ENCODE data around the gene ADCY9. TPM values are rescaled to one million over a fixed set of nuclear protein-coding genes. Genes with fewer than 3 reads are reported as not detected.

ADCY9 gene
- total RNA-seq, 4 donors from 2014 or later, result 13.1 to 25.1 (median 18.5) TPM

DNA sequence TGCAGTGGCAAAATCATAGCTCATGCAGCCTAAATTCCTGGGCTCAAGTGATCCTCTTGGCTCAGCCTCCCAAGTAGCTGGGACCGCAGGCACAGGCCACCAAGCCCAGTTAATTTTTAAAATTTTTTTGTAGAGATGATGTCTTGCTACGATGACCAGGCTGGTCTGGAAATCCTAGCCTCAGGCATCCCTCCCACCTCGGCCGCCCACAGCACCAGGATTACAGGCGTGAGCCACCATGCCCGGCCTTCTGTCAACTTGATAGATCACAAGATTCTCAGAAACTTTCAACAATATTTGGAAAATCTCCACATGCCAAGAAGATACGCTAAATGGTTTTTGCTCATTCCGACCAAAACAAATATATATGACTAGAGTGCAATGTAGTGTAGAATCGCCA is 111.0 kb downstream of the ADCY9 start:
- no peak overlapping the region for H3K4me3 ChIP-seq (ENCODE audit: low read depth, poor library complexity, severe bottlenecking)
- intact Hi-C loops (cut with DNase I; ENCODE audit: low total_unique reads), result no loop called here
- TF ChIP-seq POLR2A (IDR thresholded peaks at IDR 0.05), result no peak
- TF ChIP-seq, protein P1, sequence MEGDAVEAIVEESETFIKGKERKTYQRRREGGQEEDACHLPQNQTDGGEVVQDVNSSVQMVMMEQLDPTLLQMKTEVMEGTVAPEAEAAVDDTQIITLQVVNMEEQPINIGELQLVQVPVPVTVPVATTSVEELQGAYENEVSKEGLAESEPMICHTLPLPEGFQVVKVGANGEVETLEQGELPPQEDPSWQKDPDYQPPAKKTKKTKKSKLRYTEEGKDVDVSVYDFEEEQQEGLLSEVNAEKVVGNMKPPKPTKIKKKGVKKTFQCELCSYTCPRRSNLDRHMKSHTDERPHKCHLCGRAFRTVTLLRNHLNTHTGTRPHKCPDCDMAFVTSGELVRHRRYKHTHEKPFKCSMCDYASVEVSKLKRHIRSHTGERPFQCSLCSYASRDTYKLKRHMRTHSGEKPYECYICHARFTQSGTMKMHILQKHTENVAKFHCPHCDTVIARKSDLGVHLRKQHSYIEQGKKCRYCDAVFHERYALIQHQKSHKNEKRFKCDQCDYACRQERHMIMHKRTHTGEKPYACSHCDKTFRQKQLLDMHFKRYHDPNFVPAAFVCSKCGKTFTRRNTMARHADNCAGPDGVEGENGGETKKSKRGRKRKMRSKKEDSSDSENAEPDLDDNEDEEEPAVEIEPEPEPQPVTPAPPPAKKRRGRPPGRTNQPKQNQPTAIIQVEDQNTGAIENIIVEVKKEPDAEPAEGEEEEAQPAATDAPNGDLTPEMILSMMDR (IDR thresholded peaks at IDR 0.05), result no peak
- DNase-seq (ENCODE audit: low spot score in 2 of 2), result no peak
- WGBS, 2 donors, result 90 to 94% methylated on average over 9 of the region's 9 CpGs

DNA sequence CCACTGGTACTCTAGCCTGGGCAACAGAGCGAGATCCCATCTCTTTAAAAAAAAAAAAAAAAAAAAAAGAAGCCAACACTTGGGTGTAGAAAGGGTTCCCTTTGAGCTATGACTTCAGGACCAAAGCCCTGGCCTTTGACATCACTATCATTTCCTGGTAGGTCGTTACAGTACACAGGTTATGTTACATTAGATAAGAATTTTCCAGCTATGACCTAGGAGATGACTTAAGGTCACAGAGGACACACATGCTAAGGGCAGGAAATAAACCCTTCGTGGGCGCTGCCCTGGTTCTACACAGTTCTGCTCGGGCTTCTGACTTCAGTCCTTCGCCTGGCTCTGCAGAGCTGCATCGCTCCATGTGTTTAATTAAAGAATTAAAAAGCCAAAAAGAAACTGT is 112.0 kb downstream of the ADCY9 start:
- intact Hi-C loops (cut with DNase I; ENCODE audit: low total_unique reads), result no loop called here
- 87 to 92% methylated on average over 7 of the region's 7 CpGs for WGBS, 2 donors

DNA sequence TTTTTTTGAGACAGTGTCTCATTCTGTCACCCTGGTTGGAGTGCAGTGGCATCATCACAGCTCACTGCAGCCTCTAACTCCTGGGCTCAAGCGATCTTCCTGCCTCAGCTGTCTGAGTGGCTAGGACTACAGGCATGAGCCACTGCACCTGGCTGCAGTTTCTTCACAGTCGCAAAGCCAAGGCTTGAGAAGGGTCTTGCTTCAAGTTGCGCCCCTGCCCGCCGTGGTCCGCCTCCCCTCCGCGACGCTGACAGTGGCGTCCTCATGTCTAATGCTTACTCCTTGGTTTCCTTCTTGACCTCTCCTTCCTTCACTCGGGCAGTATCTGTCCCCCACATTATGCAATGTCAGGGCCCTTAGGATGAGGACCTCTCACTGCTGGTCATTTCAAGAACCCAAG is 112.7 kb downstream of the ADCY9 start:
- TF ChIP-seq, protein P1 (IDR thresholded peaks at IDR 0.05), result no peak
- TF ChIP-seq POLR2A (IDR thresholded peaks at IDR 0.05), result no peak
- 93 to 95% methylated on average over 11 of the region's 11 CpGs for WGBS, 2 donors
- intact Hi-C loops (cut with DNase I; ENCODE audit: low total_unique reads), result no loop called here
- no peak overlapping the region for H3K4me3 ChIP-seq (ENCODE audit: low read depth, poor library complexity, severe bottlenecking)
- DNase-seq (ENCODE audit: low spot score in 2 of 2), result no peak

More for the DNA sequence above, 112.0 kb downstream of the ADCY9 start:
- no peak overlapping the region for H3K4me3 ChIP-seq (ENCODE audit: low read depth, poor library complexity, severe bottlenecking)
- TF ChIP-seq, protein P1 (IDR thresholded peaks at IDR 0.05), result no peak
- TF ChIP-seq POLR2A (IDR thresholded peaks at IDR 0.05), result no peak
- no peak for DNase-seq (ENCODE audit: low spot score in 2 of 2)

DNA sequence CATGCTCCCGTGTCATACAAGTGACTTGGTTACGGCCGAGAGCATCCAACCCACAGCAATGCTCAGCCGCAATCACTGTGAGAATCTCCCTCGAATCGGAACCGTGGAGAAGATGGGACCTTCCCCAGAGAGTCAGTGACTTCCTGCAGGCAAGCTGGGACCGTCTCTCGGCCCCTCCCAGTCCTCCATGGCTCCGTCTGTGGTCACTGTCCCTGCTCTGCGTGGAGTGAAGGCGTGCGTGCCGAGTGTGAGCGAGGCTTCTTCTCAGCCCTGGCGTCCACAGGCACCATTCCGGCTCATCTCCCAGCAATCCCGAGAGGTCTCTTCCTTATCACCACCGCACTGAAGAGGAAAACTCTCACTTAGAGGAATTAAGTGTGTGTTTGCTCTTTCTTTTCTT is 113.1 kb downstream of the ADCY9 start:
- no peak for TF ChIP-seq POLR2A (IDR thresholded peaks at IDR 0.05)
- TF ChIP-seq, protein P1 (IDR thresholded peaks at IDR 0.05), result no peak
- intact Hi-C loops (cut with DNase I; ENCODE audit: low total_unique reads), result no loop called here
- no peak for DNase-seq (ENCODE audit: low spot score in 2 of 2)
- no peak overlapping the region for H3K4me3 ChIP-seq (ENCODE audit: low read depth, poor library complexity, severe bottlenecking)
- 89 to 91% methylated on average over 19 of the region's 19 CpGs for WGBS, 2 donors

DNA sequence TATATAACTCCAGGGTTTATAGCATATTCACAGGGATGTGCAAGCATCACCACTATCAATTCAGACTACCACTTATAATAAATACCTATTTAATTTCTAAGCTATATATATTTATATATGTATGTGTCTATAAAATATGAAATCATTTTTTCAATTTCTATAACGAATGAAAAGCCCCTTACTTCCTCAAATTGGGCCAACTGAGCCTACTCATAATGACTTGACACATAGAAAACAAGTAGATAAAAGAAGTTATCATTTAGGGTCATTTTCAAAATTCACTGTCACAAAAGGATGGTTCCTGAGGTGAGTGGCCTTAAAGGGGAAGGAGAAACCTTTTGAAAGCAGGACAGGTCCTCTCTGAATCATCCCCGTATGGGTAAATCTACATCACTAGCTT is 114.1 kb downstream of the ADCY9 start:
- intact Hi-C loops (cut with DNase I; ENCODE audit: low total_unique reads), result no loop called here

More for the DNA sequence above, 114.1 kb downstream of the ADCY9 start:
- DNase-seq (ENCODE audit: low spot score in 2 of 2), result no peak
- TF ChIP-seq POLR2A (IDR thresholded peaks at IDR 0.05), result no peak
- TF ChIP-seq, protein P1 (IDR thresholded peaks at IDR 0.05), result no peak
- WGBS, 2 donors, result 88 to 95% methylated on average over 2 of the region's 2 CpGs
- H3K4me3 ChIP-seq (ENCODE audit: low read depth, poor library complexity, severe bottlenecking), result no peak overlapping the region

Data from lower leg skin (tissue), 4 donors.